HCT116 (cell line): ENCODE data around the gene GBE1. TPM values are rescaled to one million over a fixed set of nuclear protein-coding genes. Genes with fewer than 3 reads are reported as not detected.

Experiments
- ATAC-seq: fragments of 200-7000 bp; cut with Tn5 transposase; 2 replicates; pipeline ENCODE4 v1.9.1; 2020; ENCODE audit warnings: mild to moderate bottlenecking, moderate library complexity
- BruUV-seq: library from RNA; stranded (reverse); fragments of 400-500 nt; replicated peaks from 2 replicates; lab custom pipeline; 2021; lab: Mats Ljungman, UMichigan
- CTCF ChIA-PET: fragments of 300-600 bp; sonication (Branson Sonifier 250); formaldehyde crosslinking; loops from one replicate; lab custom pipeline; 2021; ENCODE audit warnings: antibody characterized with exemption; lab: Charles Lee
- POLR2A ChIA-PET: fragments of 300-600, 350-600 bp; sonication (Branson Sonifier 250); formaldehyde crosslinking; loops from one replicate; lab custom pipeline; 2021; ENCODE audit warnings: antibody characterized with exemption; lab: Charles Lee
- RAD21 ChIA-PET, 2 experiments: fragments of 300-600 bp; sonication (Branson Sonifier 250); formaldehyde crosslinking; loops; one replicate each; lab custom pipeline; 2023; ENCODE audit warnings: low total read pairs in 2 of 2; ENCODE audit not compliant: uncharacterized antibody in 2 of 2, unreplicated experiment in 2 of 2, low non-redundant PET in 1 of 2; lab: Charles Lee
- DNase-seq: peaks from one replicate; pipeline ENCODE4 v3.0.0-alpha.2; 2010; ENCODE audit warnings: low read depth, low spot score
- H2AFZ ChIP-seq: fragments of 200-600 bp; shearing (Covaris generic), sonication (generic); 2 replicates; pipeline ENCODE4 v1.6.1; 2017; ENCODE audit warnings: low read depth, mixed run types, mixed read lengths, antibody characterized with exemption, low read length; ENCODE audit not compliant: poor library complexity, severe bottlenecking
- H3K27ac ChIP-seq: 2 replicates; pipeline ENCODE4 v1.5.1; 2012; ENCODE audit warnings: low read depth, low read length
- H3K27me3 ChIP-seq: fragments of 200-600 bp; sonication (generic); 2 replicates; pipeline ENCODE4 v1.6.1; 2016; ENCODE audit warnings: mixed run types, low read length, mixed read lengths; ENCODE audit not compliant: insufficient read depth
- H3K36me3 ChIP-seq, 2 experiments: fragments of 200-500 bp in 1 of 2; fragments of 200-600 bp in 1 of 2; sonication (Bioruptor generic) in 1 of 2; sonication (generic) in 1 of 2; 2 replicates each; pipeline versions ENCODE4 v1.5.1 to v1.6.1; 2014 to 2016; ENCODE audit warnings: low read length in 2 of 2, inconsistent platforms in 1 of 2, mixed read lengths in 1 of 2, mixed run types in 1 of 2; ENCODE audit not compliant: insufficient read depth in 2 of 2, control insufficient read depth in 1 of 2
- H3K4me1 ChIP-seq, 2 experiments: fragments of 200-600 bp in 1 of 2; sonication (generic) in 1 of 2; 2 replicates each; pipeline versions ENCODE4 v1.5.1 to v1.6.1; 2012 to 2017; ENCODE audit warnings: low read length in 2 of 2, inconsistent platforms in 1 of 2, mild to moderate bottlenecking in 1 of 2, mixed read lengths in 1 of 2, mixed run types in 1 of 2, moderate library complexity in 1 of 2; ENCODE audit not compliant: insufficient read depth in 2 of 2, control insufficient read depth in 1 of 2
- H3K4me2 ChIP-seq: fragments of 200-600 bp; sonication (generic); 2 replicates; pipeline ENCODE4 v1.6.1; 2017; ENCODE audit warnings: mixed run types, low read length, mixed read lengths
- H3K4me3 ChIP-seq, 2 experiments: fragments of 200-600 bp in 1 of 2; sonication (generic) in 1 of 2; replicated peaks in 1 of 2; 2 replicates each; pipeline ENCODE4 v1.5.1; 2011 to 2016; ENCODE audit warnings: low read length in 2 of 2, control low read depth in 1 of 2, low read depth in 1 of 2, mild to moderate bottlenecking in 1 of 2, mixed read lengths in 1 of 2, mixed run types in 1 of 2
- H3K79me2 ChIP-seq: fragments of 200-600 bp; sonication (generic); 2 replicates; pipeline ENCODE4 v1.6.1; 2017; ENCODE audit warnings: mild to moderate bottlenecking, mixed run types, low read length, moderate library complexity, mixed read lengths; ENCODE audit not compliant: insufficient read depth
- H3K9ac ChIP-seq: fragments of 200-600 bp; sonication (generic); 2 replicates; pipeline ENCODE4 v1.6.1; 2016; ENCODE audit warnings: low read length, mixed read lengths
- H3K9me2 ChIP-seq: fragments of 200-600 bp; sonication (generic), shearing (Covaris generic); 2 replicates; pipeline ENCODE4 v1.6.1; 2017; ENCODE audit warnings: mixed run types, mild to moderate bottlenecking, moderate library complexity; ENCODE audit not compliant: insufficient read depth
- H3K9me3 ChIP-seq, 2 experiments: fragments of 200-500 bp in 1 of 2; fragments of 200-600 bp in 1 of 2; sonication (Bioruptor generic) in 1 of 2; sonication (generic) in 1 of 2; 2 replicates each; pipeline ENCODE4 v1.6.1; 2014 to 2017; ENCODE audit warnings: low read length in 2 of 2, mixed read lengths in 2 of 2, inconsistent platforms in 1 of 2, low read depth in 1 of 2, mild to moderate bottlenecking in 1 of 2, mixed run types in 1 of 2, moderate library complexity in 1 of 2; ENCODE audit not compliant: control insufficient read depth in 1 of 2, insufficient read depth in 1 of 2
- H4K20me1 ChIP-seq: fragments of 200-600 bp; sonication (generic), shearing (Covaris generic); 2 replicates; pipeline ENCODE4 v1.6.1; 2017; ENCODE audit warnings: mixed run types, mild to moderate bottlenecking, moderate library complexity; ENCODE audit not compliant: insufficient read depth
- CEBPB ChIP-seq: IDR thresholded peaks from 2 replicates; pipeline ENCODE4 v1.6.1; 2012; ENCODE audit warnings: low read depth
- CTCF ChIP-seq, 3 experiments: fragments of 200-600 bp in 1 of 3; sonication (generic) in 1 of 3; IDR thresholded peaks in 2 of 3; conservative IDR thresholded peaks in 1 of 3; 2 replicates each; pipeline ENCODE4 v1.5.1; 2012 to 2017; ENCODE audit warnings: low read depth in 2 of 3, low read length in 2 of 3, antibody characterized with exemption in 1 of 3, borderline replicate concordance in 1 of 3, control low read depth in 1 of 3, mild to moderate bottlenecking in 1 of 3, mixed read lengths in 1 of 3, mixed run types in 1 of 3, moderate library complexity in 1 of 3; ENCODE audit not compliant: insufficient read depth in 1 of 3
- EZH2phosphoT487 ChIP-seq: fragments of 200-600 bp; IDR thresholded peaks from 2 replicates; pipeline ENCODE4 v1.6.1; 2018; ENCODE audit warnings: antibody characterized with exemption, borderline replicate concordance
- JUND ChIP-seq: IDR thresholded peaks from 2 replicates; pipeline ENCODE4 v1.6.1; 2012
- POLR2A ChIP-seq: IDR thresholded peaks from 2 replicates; pipeline ENCODE4 v1.7.0; 2011; ENCODE audit warnings: borderline replicate concordance; ENCODE audit not compliant: insufficient read depth, insufficient read length; ENCODE audit errors: extremely low read depth
- REST ChIP-seq: IDR thresholded peaks from 2 replicates; pipeline ENCODE4 v1.6.1; 2012; ENCODE audit warnings: low read depth
- SIN3A ChIP-seq: IDR thresholded peaks from 2 replicates; pipeline ENCODE4 v1.6.1; 2012; ENCODE audit warnings: low read depth
- SP1 ChIP-seq: IDR thresholded peaks from 2 replicates; pipeline ENCODE4 v1.6.1; 2012; ENCODE audit warnings: low read depth
- ZBTB33 ChIP-seq: IDR thresholded peaks from 2 replicates; pipeline ENCODE4 v1.6.1; 2011; ENCODE audit warnings: mild to moderate bottlenecking, low read length, moderate library complexity; ENCODE audit not compliant: insufficient replicate concordance; ENCODE audit errors: extremely low read depth
- intact Hi-C: fragments of 100-400 bp; cut with micrococcal nuclease; formaldehyde crosslinking; loops from 2 replicates; pipeline ENCODE4 v1.10.0; 2022
- total RNA-seq: library from RNA; stranded (reverse); gene quantifications from one replicate; pipeline ENCODE4 v1.2.1, GENCODE V29; 2021; ENCODE audit not compliant: unreplicated experiment
- TF ChIP-seq, protein P1 (sequence below): IDR thresholded peaks from 2 replicates; pipeline ENCODE4 v1.6.1; 2012

GBE1 gene
- total RNA-seq, 1 experiment from 2014 or later = 27.7 TPM

DNA sequence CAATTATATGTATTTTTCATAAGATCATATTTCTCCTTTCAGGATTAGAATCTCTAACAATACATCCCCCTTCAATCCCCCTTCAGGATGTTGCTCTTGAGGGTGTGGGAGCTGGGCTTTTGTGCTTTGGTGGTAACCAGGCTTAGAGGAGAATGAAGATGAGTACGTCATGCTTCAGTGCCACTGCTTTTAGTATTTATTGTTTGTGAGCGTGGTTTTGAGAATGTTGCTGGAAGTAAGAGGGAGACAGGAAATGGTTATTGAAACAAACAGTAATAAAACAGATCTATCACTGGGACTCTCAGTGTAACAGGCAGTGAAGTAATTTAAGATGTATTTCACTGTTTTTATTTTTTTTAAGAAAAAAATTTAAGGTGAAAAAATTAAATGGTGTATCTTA lies 35.3 kb downstream of the GBE1 start:
- ATAC-seq (no peak), DNase-seq (no peak)
- ChIA-PET POLR2A (no interaction called here), RAD21 (no interaction called here), CTCF (no interaction called here)
- no TSS peak for BruUV-seq
- Histone ChIP-seq H3K27me3 (no peaks in the 10 kb centered on the region), H3K9me2 (no peaks in the 10 kb centered on the region), H3K27ac (no peak overlapping the region), H3K36me3 (no peaks in the 10 kb centered on the region), H2AFZ (no peak overlapping the region), H3K4me3 (no peak overlapping the region), H3K4me2 (no peak overlapping the region), H3K79me2 (no peaks in the 10 kb centered on the region), H4K20me1 (no peaks in the 10 kb centered on the region; the same call in 1 of the 2 replicates), H3K4me1 (peaks cover 0 to 29% of the 10 kb centered on the region in 2 experiments; a peak in 3 of 4 replicates), H3K9me3 (no peaks in the 10 kb centered on the region), H3K9ac (no peak overlapping the region)
- no peak for TF ChIP-seq JUND
- TF ChIP-seq ZBTB33 = no peak
- TF ChIP-seq, protein P1, sequence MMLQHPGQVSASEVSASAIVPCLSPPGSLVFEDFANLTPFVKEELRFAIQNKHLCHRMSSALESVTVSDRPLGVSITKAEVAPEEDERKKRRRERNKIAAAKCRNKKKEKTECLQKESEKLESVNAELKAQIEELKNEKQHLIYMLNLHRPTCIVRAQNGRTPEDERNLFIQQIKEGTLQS = no peak
- no peak for TF ChIP-seq CEBPB
- no peak for TF ChIP-seq EZH2phosphoT487
- no peak for TF ChIP-seq CTCF (IDR thresholded peaks at IDR 0.05 in 2 of 3, conservative IDR thresholded peaks at IDR 0.05 in 1 of 3; ENCODE audit: borderline replicate concordance in 1 of 3, insufficient read depth in 1 of 3, low read depth in 2 of 3, low read length in 2 of 3)
- TF ChIP-seq REST = no peak
- TF ChIP-seq SP1 = no peak
- TF ChIP-seq POLR2A = no peak
- no peak for TF ChIP-seq SIN3A
- intact Hi-C loops = no loop called here
